Motor neuron (in vitro differentiated cells): ENCODE results near the gene NUDT11. TPM values are rescaled to one million over a fixed set of nuclear protein-coding genes. Genes with fewer than 3 reads are reported as not detected.
A peak's percentile ranks its signal among the peaks of the same experiment; 100 is the strongest.
"Not testable (repeated sequence)": the region's sequence is repeated elsewhere in the genome, so short reads cannot be mapped to it uniquely, and the experiment has no call there.

Experiments used
- ATAC-seq, 8 experiments: fragments of 200-7000 bp; cut with Tn5 transposase; replicated peaks in 6 of 8; 2 replicates each; pipeline ENCODE4 v1.8.0; 2021; ENCODE audit warnings: mild to moderate bottlenecking in 8 of 8, moderate library complexity in 8 of 8
- H3K27ac ChIP-seq, 2 donors: fragments of 250-450 bp; sonication (Bioruptor Pico); 2 replicates each; pipeline ENCODE4 v1.9.0; 2021; ENCODE audit warnings: antibody characterized with exemption in 2 of 2, mild to moderate bottlenecking in 2 of 2, moderate library complexity in 1 of 2
- H3K4me1 ChIP-seq, 2 donors: fragments of 250-450 bp; sonication (Bioruptor Pico); replicated peaks in 1 of 2; 2 replicates each; pipeline ENCODE4 v1.6.1; 2021; ENCODE audit warnings: antibody characterized with exemption in 2 of 2, mild to moderate bottlenecking in 2 of 2, moderate library complexity in 1 of 2
- H3K4me3 ChIP-seq, 5 donors: fragments of 250-450 bp; sonication (Bioruptor Pico); 2 replicates each; pipeline ENCODE4 v1.9.0; 2021; ENCODE audit warnings: antibody characterized with exemption in 5 of 5, mild to moderate bottlenecking in 5 of 5, moderate library complexity in 4 of 5
- WGBS, 10 experiments: fragments of 450-650 bp; shearing (Covaris generic); methylation state at CpG; one replicate each; pipeline ENCODE4 v1.0.0; 2022; 5-methylcytosine and 5-hydroxymethylcytosine counted together
- in situ Hi-C, 9 experiments: fragments of 400-800 bp; cut with MboI; loops; one replicate each; pipeline ENCODE4 v1.15.0; 2021; ENCODE audit warnings: low sequenced_read_pairs in 9 of 9, low pct_unique_long_range_greater_than_20kb in 2 of 9; ENCODE audit not compliant: unreplicated experiment in 9 of 9
- total RNA-seq, 8 experiments: library from RNA; unstranded; fragments of 300-600 nt; gene quantifications; 2 replicates each; pipeline versions ENCODE4 v1.2.3 to v1.2.4, GENCODE V29; 2022

Gene NUDT11
- total RNA-seq: 10 to 100 TPM in 5 of 8 experiments, 1 to 10 TPM in 2, under 1 TPM in 1; 0.28 to 55.1 (median 31.7) TPM

DNA sequence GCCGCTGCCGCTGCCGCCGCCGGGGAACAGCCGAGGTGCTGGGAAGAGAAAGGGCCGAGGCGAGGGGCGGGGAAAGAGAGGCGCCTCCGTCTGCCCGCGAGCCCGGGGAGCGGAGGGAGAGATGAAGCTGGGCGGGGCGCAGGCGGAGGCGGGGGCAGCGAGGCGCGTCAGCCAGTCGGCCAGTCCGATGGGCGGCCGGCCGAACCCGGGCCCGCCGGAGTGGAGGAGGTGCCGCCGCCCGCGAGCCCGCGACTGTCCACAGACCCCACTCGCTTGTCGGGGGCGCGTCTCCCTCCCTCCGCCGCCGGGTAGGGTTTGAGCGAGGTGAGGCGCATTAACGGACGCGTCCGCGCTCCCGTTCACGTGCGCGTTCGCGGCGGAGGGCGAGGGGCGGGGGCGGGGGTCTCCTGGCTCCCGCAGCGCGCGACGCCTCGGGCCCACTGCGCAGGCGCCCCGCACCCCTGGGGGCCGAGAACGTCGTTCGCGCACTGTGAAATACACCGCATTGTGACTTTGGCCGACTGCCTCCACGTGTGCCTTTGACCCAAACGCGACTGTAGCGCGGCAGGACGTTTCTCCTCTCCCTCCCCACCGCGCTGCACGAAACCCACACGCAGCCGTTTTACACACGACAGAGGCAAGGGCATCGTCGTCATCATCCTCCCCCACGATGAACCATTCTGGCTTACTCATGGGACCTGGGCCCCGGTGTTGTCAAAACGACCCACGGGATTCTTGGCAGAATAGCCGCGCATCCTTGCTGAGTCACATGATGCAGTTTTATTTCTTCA is at the start of gene NUDT11:
TSS of gene NUDT11 (minus strand) at position 92 of the 791 bp plus-strand sequence. CDS start 148 bp downstream, outside the sequence.
- Histone ChIP-seq H3K27ac (peak within 1 kb of the TSS; percentile 84 to 85), H3K4me3 (peak within 1 kb of the TSS; percentile 39 to 97 (median 54)), H3K4me1 (peaks cover 0 to 5% of the 10 kb centered on the region in 2 donors)
- ATAC-seq: peak; percentile 89 to 96 (median 91)
- in situ Hi-C loops: no loop called here
- WGBS, 10 experiments: 0 to 40% (median 20%) methylated on average over 2 to 12 of the region's 96 CpGs; no CpG with 5 or more reads in 6 of the 10 experiments

DNA sequence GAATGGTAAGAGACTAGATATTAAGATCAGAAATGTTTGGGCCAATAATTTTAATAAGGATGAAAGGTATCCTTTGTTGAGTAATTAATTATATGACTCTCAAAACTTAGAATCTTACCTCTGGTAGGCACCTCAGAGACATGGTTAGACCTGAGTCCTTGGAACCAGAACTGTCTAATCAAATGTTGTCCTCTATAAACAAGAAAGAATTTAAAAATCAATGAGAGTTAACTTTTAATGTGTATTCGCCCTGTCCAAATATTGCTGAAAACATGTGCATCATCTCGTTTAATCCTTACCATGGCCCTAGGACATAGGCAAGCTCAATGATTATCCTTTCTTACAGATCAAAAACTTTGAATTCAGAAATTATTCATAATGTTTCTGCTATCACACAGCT is 24.0 kb upstream of the NUDT11 start:
- Histone ChIP-seq H3K27ac (no peak overlapping the region), H3K4me1 (no peaks in the 10 kb centered on the region), H3K4me3 (no peak overlapping the region)
- no peak for ATAC-seq
- whole genome bisulfite sequencing, 10 experiments: 0 to 100% (median 34%) methylated on average over 1 to 2 of the region's 2 CpGs; no CpG with 5 or more reads in 5 of the 10 experiments
- in situ Hi-C loops: no loop called here

DNA sequence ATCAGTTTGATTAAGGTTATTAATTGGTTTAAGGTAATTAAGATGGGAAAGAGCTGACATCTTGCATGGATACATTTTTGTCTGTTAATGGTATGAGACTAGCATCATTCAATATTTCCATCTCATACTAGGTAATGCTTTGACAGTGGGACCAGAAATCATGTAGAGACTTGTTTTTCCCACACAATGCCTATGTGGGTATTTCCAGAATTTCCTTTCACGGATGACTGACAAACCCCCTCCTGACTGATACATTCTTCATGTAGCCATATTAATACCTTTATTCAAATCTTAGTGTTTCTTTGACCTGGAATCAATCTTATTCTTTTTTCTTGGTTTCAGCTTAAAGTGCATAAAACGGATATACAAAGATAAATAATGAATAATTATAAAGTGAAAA is 22.7 kb upstream of the NUDT11 start:
- in situ Hi-C loops, H3K27ac ChIP-seq, ATAC-seq, H3K4me3 ChIP-seq, H3K4me1 ChIP-seq: not testable (repeated sequence)
- 0 to 61% methylated on average over 1 to 2 of the region's 2 CpGs; no CpG with 5 or more reads in 8 of the 10 experiments for WGBS, 10 experiments

DNA sequence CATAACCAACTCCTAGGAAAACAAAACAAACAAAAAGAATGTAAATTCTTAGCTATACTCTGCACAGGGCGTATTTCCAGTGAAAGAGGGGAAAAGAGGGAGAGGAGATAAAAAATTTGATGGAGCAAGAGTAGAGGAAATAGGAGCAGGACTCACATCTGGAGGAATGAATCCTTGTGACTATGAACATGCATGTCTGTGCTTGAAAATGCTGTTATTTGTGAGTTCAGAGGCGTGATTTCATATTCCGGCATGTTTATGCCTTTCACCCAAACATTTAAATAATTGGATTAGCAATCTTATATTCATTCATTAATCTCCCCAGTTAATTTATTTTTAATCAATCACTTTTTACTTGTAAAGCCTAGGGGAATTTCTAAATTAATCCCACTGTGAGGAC is 11.2 kb upstream of the NUDT11 start:
- in situ Hi-C loops: no loop called here
- no peak for ATAC-seq
- no peaks in the 10 kb centered on the region for H3K4me1 ChIP-seq
- H3K4me3 ChIP-seq: no peak overlapping the region
- H3K27ac ChIP-seq: no peak overlapping the region
- 37 to 80% (median 66%) methylated on average over 1 to 3 of the region's 3 CpGs; no CpG with 5 or more reads in 7 of the 10 experiments for WGBS, 10 experiments

DNA sequence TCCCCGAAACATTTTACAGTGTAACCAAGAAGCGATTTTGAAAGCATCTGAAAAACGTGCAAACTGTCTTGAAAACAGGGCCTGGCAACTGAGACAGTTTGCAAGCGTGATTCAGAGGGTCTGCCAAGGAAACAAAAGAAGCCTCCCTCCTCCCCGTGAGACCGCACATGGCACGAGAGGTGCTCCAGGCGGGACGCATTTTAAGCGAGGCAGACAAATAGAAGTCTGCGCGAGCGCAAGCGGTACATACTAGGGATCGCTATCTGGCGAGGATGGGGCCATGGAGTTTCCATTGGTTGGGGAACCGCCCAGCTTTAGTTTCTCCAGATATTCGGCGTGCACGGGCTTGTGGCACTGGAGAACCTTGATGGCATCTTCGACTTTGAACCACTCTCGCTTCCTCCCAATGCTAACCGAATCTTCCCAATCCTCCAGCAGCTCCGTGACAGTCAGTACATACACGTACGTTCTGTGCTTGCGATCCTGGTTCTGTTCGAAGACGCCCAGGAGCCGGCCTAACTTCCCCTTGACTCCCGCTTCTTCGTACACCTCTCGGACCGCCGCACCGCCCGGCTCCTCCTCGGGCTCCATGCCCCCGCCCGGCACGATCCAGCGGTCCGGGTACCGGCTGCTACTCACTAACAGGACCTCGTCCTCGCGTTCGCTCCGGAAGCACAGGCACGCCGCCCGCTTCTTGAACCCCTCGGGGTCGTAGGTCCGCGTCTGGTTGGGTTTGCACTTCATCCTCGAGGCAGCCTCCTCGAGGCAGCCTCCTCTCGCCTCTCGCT is 497 bp downstream of the NUDT11 start:
- peak; percentile 21 to 67 (median 31) for ATAC-seq
- no CpG with 5 or more reads among the region's 60 CpGs for WGBS, 10 experiments
- Histone ChIP-seq H3K27ac (peak overlapping the region; percentile 36 to 85), H3K4me3 (peak overlapping the region; percentile 39 to 97 (median 54))
- H3K4me1 ChIP-seq, in situ Hi-C loops: not testable (repeated sequence)

DNA sequence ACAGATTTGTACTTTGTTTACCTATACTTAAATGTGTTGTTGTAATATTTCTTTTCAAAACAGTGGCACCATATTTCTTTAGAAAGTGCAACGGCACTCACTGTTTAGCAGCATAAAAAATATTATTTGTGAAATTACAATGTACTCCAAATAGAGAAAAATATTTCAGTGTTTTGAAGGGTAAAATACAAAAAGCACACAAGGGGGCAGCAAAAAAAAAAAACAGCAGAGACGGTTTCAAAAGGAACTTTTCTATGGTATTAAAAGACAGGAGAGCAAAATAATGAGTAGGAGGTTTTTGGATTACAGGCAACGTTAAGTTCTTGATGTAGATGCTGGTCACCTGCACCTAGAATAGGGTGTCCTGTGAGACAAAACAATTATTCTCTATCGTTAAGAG is 2.0 kb downstream of the NUDT11 start:
- in situ Hi-C loops: no loop called here
- Histone ChIP-seq H3K4me1 (peaks cover 0 to 5% of the 10 kb centered on the region in 2 donors), H3K4me3 (peak overlapping the region; percentile 39 to 97 (median 54)), H3K27ac (no peak overlapping the region)
- ATAC-seq: no peak
- 0 to 100% (median 10%) methylated on average over 1 to 4 of the region's 4 CpGs; no CpG with 5 or more reads in 2 of the 10 experiments for WGBS, 10 experiments

DNA sequence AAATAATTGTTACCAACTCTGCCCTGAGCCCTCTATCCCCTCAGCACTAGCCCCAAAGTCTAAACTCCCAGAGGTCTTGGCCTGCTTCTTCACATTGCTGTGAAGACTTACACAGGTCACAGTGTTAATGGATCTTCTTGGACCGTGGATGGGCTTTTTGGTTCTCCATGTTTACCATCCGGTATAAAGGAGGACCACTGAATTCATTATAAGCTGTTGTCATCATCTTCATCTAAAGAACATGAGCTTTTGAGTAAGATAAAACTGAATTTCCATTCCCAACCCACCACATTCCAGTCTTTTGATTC is 8.5 kb downstream of the NUDT11 start:
- ATAC-seq: peak in 1 of 8 experiments; percentile 19
- in situ Hi-C loops: no loop called here
- H3K27ac ChIP-seq: no peak overlapping the region
- 40 to 52% methylated on average over 2 of the region's 2 CpGs; no CpG with 5 or more reads in 8 of the 10 experiments for WGBS, 10 experiments
- no peak overlapping the region for H3K4me3 ChIP-seq
- H3K4me1 ChIP-seq: peaks cover 0 to 4% of the 10 kb centered on the region in 2 donors

DNA sequence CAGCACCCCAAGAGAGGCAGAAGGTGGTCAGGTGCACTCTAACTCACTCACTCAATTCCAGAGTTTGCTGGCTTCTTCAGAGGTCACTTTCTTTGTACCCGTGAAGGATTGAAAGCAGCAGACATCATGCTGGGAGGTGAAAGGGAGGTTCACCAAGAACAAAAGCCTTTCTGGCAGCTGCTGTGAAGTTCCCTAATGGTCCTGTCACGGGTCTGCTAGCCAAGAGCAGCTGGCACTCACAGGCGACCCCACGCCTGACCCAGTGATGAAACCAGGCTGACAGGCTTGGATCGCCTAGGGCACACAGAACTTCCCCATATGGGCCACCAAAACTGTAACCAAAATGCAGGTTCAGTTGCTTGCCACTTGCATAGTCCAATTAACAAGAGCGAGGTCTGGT is 11.8 kb downstream of the NUDT11 start:
- in situ Hi-C loops: no loop called here
- Histone ChIP-seq H3K4me1 (no peaks in the 10 kb centered on the region), H3K27ac (no peak overlapping the region), H3K4me3 (no peak overlapping the region)
- no peak for ATAC-seq
- 25 to 100% (median 40%) methylated on average over 1 to 4 of the region's 6 CpGs; no CpG with 5 or more reads in 7 of the 10 experiments for WGBS, 10 experiments

DNA sequence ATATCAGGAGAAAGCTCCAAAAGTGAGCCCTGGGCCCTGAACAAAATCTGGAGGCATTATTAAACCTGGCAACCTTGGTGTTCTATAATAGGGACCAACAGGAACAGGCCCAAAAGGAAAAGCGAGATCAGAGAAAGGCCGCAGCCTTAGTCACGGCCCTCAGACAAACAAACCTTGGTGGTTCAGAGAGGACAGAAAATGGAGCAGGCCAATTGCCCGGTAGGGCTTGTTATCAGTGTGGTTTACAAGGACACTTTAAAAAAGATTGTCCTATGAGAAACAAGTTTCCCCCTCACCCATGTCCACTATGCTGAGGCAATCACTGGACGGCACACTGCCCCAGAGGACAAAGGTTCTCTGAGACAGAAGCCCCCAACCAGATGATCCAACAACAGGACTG is 14.0 kb downstream of the NUDT11 start:
- H3K27ac ChIP-seq, H3K4me1 ChIP-seq, ATAC-seq, H3K4me3 ChIP-seq, in situ Hi-C loops: not testable (repeated sequence)
- WGBS, 10 experiments: 69% methylated on average over 5 of the region's 5 CpGs; no CpG with 5 or more reads in 9 of the 10 experiments

DNA sequence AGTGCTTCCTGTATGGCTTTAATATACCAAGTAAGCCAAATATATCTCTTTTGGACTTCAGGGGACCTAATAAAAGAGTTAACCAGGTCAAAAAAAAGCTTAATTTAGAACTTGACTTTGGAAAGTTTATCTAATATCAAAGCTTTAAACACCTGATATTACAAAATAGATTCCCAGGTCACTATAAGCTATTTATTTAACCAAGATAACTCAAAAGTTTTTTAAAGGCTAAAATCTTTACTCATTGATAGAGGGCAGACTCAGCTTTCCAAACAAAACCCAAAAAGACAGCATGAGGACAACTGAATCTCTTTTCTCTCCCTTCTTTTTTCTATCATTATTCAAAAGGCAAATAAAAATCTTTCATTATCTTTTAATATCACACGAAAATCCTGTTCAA is 19.5 kb downstream of the NUDT11 start:
- no peak overlapping the region for H3K4me3 ChIP-seq
- in situ Hi-C loops: no loop called here
- no peak for ATAC-seq
- H3K4me1 ChIP-seq: no peaks in the 10 kb centered on the region
- WGBS, 10 experiments: 0 to 100% (median 18%) methylated on average over 1 of the region's 1 CpG; no CpG with 5 or more reads in 5 of the 10 experiments
- H3K27ac ChIP-seq: no peak overlapping the region

DNA sequence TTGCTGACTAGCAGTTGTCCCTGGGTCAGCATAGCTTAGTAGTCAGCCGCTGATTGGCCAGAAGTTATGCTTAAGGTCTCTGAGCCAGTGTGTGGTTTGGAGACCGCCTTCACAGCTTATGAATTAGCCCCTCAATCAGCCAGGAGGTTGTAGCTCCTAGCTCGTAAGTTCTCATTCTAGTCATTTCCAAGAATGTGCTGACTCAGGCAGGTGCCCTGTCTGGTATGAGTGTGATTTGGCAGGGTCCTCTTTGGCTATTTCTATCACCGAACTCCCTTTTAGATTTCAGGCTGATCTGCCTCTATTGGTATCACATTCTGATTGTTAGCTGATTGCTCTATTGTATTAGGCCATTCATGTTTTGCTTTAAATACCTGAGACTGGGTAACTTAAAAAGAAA is 33.1 kb downstream of the NUDT11 start:
- ATAC-seq: no peak
- in situ Hi-C loops: loop anchor here in 1 of 9 experiments (25.0 kb wide), 1 partner anchor 301 kb away; no protein-coding TSS in a partner anchor

DNA sequence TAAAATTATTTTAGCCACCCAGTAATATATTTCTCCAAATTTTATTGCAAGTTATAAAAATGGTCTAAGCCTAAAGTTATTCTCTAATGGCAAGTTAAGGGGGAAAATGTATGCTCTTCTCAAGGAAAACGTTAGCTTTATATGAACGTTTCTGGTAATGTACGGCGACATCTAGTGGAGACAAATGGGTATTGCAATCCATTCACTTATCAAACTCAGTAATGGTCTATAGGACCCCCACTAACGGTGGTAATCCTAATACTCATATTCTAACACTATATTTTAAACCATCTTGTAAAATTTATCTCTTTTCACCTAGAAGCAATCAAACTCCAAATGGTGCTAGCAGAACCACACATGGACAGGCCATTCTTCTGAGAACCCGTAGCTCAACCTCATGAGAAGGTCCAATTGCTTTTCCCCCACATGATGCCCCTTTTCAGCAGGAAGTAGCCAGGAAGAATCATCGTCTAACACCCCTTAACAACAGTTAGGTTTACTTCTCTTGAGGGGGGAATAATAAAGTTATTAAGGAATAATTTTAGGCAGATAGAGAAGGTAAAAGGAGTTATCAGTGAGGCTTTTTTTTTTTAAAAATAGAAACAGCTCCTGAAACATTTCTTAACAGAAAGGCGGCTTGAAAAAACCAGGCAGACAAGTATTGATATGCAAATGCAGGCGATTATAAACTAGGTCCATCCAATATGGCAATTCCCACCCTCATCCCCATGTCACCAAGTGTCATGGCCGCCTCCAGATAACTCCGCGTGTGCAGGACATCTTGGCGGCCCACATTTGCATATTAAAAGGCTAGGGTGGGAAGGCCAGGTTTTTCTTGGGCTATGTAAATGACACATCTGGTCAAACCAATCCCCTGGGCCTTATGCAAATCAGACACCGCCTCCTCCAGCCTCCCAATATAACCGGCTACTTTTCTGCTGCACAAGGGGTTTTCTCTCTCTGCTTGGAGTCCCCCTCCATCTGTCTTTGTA is 35.0 kb downstream of the NUDT11 start:
- Histone ChIP-seq H3K27ac (peak overlapping the region in 1 of 2 donors; percentile 74), H3K4me3 (no peak overlapping the region), H3K4me1 (no peaks in the 10 kb centered on the region)
- ATAC-seq: peak in 7 of 8 experiments; percentile 30 to 74 (median 51)
- 0 to 100% (median 33%) methylated on average over 1 to 12 of the region's 15 CpGs; no CpG with 5 or more reads in 1 of the 10 experiments for WGBS, 10 experiments
- in situ Hi-C loops: loop anchor here in 1 of 9 experiments (25.0 kb wide), 1 partner anchor 299 kb away; no protein-coding TSS in a partner anchor

More for the DNA sequence above, 33.1 kb downstream of the NUDT11 start:
- Histone ChIP-seq H3K4me3 (no peak overlapping the region), H3K27ac (no peak overlapping the region), H3K4me1 (no peaks in the 10 kb centered on the region)
- 0 to 100% (median 100%) methylated on average over 1 to 2 of the region's 4 CpGs; no CpG with 5 or more reads in 7 of the 10 experiments for WGBS, 10 experiments
